Measurements from ENCODE around the gene PPIL3.

GRCh38 chr2:200901459-200902072 is 12.7 kb upstream of the PPIL3 start:
- TF ChIP-seq CTCF (IDR thresholded peaks at IDR 0.05) (peak; percentile 37 to 85 (median 83)), POLR2A (IDR thresholded peaks at IDR 0.05) (no peak)

Measured in breast epithelium (tissue), 3 donors.